GM21528 (cell line): Measurements from ENCODE around the gene CCDC137.
A peak's percentile ranks its signal among the peaks of the same experiment; 100 is the strongest.
"Not testable (repeated sequence)": the region's sequence is repeated elsewhere in the genome, so short reads cannot be mapped to it uniquely, and the experiment has no call there.

Experiments used
- ATAC-seq: cut with Tn5 transposase; IDR thresholded peaks from one replicate; pipeline ENCODE4 v1.9.1; 2021; ENCODE audit warnings: mild to moderate bottlenecking, moderate library complexity; ENCODE audit not compliant: unreplicated experiment, low FRiP score

Gene CCDC137

DNA sequence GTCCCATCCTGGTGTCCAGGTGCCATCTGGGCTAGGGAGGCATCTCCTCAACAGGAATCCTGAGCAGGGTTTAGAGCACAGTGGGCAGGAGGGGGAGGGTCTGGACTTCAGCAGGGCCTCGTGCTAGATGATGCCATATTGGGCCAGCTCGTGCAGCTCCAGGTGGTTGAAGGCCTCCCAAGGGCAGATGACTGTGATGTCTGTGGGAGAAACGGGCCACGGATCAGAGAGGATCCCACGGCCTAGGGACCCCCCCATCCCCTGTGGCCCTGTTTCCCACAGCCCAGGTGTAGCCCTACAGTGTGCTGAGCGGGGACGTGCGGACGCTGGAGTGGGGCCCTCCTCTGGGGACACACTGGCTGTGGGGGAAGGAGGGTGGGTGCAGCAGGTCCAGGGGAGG is 15.6 kb upstream of the CCDC137 start:
- ATAC-seq: no peak

DNA sequence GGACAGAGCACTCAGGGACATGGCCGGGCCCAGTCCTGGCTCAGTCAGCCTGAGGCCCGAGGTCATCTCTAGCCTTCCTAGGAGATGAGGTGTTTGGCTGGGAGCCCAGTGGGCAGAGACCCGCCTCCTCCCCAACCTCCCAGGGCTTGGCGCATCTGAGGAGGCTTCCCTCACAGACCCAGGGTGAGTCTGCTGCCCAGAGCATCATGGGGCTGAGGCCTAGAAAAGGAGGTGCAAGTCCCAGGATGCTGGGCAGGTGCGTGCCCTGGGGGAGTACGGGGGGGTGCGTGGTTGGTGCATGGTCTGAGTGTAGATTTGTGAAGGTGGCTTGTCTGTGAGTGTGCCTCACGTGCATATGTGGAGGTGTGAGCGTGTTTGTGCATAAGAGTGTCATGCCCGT is 14.8 kb upstream of the CCDC137 start:
- ATAC-seq: no peak

- no peak for ATAC-seq
Observed at GRCh38 chr17:81652906-81653771, 13.4 kb upstream of the CCDC137 start.

DNA sequence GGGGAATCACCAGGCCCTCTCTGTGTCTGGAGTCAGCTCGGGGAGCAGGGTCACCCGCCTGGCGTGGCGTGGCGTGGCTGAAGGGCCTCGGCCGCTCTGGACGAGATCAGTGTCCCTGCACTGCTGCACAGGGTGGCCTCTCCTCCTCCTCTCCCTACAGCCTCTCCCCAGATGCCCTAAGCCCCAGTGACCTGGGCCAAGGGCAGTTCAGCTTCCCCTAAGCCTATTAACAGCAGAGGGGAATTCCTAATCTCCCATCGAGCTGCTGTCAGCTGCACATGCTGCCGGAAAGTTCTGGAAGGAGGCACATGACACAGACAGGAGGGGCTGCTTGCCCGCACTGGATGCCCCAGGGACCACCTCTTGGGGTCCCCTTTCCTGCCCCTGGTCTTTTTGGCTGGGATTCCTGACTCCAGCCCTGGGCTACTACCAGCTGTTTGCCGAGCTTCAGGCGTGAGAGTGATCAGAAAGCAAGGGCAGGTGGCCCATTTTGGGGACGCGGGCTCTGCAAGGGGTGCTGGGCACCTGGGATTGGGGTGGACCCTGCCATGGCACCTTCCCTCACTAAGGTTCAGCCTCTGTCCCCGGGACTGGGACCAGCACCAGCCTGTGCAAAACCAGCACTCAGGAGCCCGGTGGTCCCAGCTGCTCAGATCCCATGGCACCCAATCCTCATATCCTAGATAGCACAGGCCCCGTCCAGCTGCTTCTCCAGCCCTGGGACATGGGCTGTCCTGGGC is 11.0 kb upstream of the CCDC137 start:
- ATAC-seq: no peak

GRCh38 chr17:81656118-81656743 is 10.3 kb upstream of the CCDC137 start, which contains the start of gene PDE6G:
Gene PDE6G (minus strand): TSS chr17:81656542. CDS start chr17:81653305, 3,237 bp downstream.
- no peak for ATAC-seq

DNA sequence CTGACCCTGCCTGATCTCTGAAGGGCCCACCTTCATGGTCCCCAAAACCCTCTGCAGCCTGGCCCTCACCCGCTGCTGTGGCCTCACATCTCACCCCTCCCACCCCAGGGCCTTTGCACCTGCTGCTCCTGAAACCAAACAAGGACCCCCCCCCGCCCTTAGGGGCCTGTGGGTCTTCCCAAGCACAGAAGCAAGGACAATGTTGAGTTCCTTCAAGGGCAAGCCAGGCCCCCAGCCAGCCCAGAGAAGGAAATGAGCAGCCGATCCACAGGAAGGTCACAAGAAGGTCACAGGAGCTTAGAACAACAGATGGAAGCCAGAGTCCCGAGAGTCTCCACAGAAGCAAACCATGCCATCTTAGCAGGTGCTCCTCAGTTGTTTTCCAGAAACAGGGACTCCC is 9.7 kb upstream of the CCDC137 start:
- ATAC-seq: no peak

- no peak for ATAC-seq
Observed at GRCh38 chr17:81659038-81659437, 7.5 kb upstream of the CCDC137 start.

DNA sequence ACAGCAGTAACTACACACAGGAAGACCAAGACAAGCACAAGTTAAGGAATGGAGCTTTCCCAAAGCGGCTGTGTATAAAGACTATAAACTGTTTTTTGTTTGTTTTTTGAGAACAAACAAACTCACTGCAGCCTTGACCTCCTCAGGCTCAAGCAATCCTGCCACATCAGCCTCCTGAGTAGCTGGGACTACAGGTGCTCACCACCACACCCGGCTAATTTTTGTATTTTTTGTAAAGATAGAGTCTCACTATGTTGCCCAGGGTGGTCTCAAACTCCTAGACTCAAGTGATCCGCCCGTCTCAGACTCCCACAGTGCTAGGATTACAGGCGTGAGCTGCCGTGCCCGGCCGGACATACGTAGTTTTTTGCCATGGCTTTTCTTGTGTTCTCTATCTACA is 6.1 kb upstream of the CCDC137 start:
- no peak for ATAC-seq

- ATAC-seq: no peak
Observed at GRCh38 chr17:81662002-81662401, 4.5 kb upstream of the CCDC137 start.

DNA sequence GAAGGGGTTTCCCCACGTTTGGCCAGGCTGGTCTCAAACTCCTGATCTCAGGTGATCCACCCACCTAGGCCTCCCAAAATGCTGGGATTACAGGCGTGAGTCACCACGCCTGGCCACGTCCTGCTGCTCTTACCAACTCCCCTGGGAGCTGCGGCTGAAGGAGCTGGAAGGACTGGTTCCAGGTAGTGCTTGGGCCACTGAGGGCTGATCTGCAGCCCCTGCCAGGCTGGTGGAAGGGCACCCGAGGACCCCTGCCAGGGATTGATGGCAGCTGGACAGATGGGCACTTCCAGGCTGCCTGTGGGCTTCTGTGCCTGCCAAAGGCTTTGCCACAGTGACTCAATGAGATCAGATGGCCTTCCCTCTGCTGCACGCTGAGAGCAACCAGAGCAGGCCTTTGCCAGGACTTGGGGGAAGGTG is 2.5 kb upstream of the CCDC137 start:
- ATAC-seq: no peak

DNA sequence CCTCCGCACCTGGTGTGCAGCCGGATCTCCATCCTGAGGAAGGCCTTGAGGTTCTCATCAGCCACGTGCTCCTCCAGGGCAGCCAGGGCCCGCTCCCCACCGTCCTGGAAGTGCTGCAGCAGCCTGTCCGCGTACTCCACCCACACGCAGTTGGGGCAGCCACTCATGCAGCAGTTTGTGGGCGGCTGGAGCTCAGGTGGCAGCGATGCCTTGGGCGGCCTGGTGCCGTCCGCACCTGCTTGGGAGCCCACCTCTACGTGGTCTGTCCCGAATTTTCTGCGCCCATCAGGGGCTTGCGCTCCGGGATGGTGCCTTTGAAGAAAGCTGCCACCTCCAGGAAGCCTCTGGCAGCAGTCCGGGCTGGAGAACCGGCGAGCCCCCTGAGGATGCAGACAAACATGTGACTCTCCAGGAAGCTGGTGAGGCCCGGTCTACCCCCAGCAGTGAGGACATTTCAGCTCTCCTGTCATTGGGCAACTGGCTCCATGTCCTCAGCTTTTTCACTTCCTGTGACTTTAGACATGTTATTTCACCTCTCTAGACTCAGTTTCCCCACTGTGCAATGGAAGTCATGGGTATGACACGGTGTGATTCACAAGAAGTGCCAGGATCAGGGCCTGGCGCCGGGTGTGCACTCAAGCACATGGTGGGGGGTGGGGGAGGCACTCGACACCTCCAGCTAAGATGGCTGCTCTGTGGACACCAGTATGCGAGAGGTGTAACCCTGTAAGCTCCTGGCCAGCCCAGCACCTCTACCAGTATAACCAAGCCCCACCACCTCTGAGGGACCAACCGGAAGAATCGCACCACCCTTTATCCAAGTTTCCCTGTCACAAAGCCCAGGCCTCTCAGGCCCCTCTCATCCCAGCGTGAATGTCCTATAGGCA is 1.1 kb upstream of the CCDC137 start:
- ATAC-seq: peak; percentile 25

DNA sequence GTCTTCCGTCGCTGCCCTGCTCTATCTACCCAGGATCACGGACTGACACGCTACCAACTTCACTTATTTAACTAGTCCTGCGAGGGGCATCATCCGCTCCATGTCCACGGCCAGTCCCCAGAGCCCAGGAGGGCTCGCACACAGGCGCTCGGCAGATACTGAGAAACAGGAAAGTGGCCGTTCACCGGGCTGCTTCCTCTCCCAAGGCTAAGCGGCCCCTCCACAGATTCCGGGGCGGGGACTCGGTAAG is 520 bp upstream of the CCDC137 start:
- peak; percentile 28 for ATAC-seq

GRCh38 chr17:81667754-81668153 is 1.2 kb downstream of the CCDC137 start:
- ATAC-seq: no peak

GRCh38 chr17:81672504-81672903 is 6.0 kb downstream of the CCDC137 start:
- ATAC-seq: no peak

DNA sequence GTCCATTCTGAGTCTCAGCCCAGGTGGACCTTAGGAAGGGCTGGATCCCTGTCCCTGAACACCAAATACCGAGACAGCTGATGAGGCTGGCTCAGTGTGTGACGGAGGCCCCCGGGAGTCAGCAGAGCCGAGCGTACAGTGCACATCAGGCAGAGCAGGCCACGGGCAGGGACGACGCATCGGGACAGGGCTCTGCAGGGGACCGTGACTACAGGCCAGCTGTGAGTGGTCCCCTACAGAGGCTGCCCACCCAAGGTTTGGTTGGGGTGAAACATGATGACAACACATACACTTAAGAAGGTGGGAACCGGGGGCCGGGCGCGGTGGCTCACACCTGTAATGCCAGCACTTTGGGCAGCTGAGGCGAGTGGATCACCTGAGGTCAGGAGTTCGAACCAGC is 6.4 kb downstream of the CCDC137 start:
- no peak for ATAC-seq

DNA sequence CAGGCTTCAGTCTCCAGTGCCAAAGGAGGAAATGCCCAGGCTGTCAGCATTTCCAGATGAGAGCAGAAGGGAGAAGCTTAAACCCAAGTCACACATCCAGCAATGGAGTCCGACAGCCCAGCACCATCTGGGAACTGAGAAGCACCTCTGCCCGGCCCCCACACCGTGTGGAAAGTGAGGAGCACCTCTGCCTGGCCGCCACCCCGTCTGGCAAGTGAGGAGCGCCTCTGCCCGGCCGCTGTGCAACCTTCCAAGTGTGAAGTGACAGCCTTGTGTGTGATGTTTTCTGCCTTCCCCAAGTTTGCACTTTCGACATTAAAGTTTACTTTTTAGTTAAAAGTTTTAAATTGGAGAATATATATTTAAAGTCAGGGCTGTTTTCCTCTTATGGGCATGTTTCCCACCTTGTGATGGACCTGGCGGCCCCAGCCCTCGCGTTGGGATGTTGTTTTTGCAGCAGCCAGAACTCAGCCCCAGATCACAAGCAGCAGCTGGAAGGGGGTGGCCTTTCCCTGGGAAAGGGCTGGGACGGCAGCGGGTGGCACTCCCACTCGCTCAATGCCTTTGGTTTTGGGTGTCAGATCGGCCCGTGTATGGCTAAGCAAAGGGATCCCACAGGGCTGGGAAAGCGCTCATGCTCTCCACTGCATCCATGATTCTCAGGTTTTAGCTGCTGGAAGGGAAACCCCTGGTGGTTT is 7.2 kb downstream of the CCDC137 start:
- no peak for ATAC-seq

DNA sequence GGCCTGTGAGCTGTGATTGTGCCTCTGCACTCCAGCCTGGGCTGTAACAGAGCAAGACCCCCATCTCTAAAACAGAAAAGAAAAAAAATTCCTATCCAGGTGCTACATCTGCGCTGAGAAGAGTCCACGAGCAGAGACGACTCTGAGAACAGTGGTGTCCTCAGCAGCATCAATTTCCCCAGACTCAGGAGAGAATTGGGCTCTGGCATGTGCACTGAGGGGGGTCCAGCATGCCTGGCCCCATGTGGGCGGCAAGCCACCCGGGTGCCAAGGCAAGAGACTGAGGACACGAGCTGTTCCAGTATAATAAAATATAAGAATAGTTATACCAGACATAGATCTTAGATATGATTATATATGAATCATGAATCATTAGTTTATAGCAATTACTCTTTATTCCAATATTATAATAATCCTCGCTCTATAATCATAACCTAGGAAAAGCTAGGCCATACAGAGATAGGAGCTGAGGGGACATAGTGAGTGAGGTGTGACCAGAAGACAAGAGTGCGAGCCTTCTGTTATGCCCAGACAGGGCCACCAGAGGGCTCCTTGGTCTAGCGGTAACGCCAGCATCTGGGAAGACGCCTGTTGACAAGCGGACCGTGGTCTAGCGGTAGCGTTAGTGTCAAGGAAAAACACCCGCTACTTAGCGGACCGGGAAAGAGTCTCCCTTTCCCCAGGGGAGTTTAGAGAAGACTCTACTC is 9.1 kb downstream of the CCDC137 start:
- not testable (repeated sequence) for ATAC-seq

GRCh38 chr17:81676906-81677305 is 10.4 kb downstream of the CCDC137 start:
- ATAC-seq: no peak

DNA sequence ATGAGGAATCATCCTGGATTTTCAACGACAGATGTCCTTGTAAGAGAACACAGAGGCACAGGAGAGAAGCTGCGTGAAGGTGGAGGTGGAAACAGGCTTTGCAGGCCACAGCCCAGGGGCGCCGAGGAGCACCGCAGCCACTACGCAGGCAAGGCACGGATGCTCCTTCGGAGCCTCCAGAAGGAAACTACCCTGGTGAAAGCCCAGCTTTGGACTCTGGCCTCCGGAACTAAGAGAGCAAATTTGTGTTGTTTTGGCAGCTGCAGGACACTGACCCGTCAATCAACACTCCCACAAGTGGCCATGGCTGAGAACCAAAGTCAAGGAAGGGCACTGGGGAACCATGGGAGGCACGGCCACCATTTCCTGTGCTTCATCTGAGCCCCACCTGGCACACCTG is 13.6 kb downstream of the CCDC137 start:
- ATAC-seq: no peak
